Activated CD8-positive, alpha-beta memory T cell treated with anti-CD3 and anti-CD28 coated beads, Interleukin-2, amount 50 U/mL, for 1 hour (primary cell): ENCODE data around the gene CCDC27.

Experiments
- DNase-seq: peaks from one replicate; pipeline ENCODE4 v3.0.0-alpha.2; 2020; ENCODE audit errors: extremely low read depth

Gene CCDC27

DNA sequence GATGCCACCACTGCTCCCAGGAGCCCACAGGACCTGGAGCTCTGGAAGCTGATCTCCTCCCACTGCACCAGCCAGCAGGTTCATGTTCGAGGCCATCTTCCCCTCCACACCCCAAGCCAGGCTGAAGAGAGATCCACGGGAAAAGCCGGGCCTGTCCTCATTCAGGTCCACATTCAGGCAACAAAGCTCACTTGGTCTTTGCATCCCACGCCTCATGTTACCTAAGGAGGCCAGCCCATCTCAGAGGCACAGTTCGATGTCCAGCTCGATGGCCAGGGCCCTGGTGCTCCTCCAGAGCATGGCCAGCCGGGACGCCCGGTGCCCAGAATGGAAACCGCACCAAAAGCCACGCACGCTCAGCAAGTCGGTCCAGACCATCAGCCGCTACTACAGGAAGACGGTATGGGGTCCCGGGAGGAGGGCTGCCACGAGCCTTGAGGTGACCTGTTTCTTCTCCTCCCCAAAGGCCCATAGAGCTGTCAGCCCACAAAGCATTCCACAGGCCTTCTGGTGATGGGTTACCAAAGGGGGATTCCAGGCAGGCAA is at the start of gene CCDC27:
CCDC27 (plus strand) TSS at position 51 of the 546 bp plus-strand sequence; CDS start at position 83, 32 bp downstream.
- no peak for DNase-seq

DNA sequence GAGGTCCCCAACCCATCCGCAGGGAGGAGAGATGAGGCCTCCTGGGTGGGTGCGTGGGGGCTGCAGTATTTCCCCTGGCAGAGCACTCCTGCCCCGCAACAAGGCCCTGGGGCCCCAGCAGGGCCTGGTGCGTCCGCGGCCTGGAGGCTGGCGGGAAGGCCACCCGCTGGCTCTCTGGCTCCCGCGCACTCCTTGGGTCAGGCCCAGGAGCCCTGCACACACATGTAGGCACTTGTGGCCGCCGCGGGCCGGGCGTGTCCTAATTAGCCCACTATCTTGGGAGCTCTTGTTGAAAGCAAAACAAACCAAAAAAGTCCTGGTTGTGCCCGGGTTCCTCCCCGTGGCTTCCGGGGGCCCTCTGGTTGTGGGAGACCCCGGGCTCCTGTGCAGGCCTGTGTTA is 49.7 kb upstream of the CCDC27 start:
- no peak for DNase-seq

DNA sequence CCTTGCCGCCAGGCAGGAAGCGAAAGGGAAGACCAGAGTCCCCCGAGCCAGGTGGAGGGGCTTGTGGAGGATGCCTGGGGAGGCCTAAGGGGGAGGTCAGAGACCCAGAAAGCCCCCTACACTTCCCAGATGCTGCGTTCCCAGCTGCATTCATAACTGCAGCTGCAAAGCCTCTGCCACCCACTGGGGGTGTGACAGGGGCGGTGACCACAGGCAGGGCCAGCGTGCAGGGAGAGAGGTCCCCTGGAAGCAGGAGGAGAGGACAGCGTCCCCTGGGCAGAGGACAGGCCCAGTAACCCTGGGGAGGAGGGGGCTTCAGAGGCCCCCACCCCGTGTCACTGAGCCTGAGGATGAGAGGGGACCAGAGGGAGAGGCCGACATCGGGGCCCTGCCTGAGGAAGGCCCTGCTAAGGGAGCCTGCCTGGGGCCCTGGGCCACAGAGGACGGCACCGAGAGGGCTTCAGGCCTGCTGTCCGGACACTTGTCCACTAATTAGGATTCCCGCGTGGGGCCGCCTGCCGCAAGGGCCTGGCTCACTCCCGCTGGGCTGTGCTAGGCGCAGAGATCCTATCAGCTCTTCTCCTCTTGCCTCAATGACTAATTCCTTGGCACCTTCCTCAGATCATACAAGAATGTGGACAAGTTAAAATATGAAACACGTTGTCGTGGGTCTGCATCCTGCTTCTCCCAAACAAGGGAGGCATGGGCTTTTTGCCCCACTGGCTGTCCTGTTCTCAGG is 49.1 kb upstream of the CCDC27 start:
- no peak for DNase-seq

DNA sequence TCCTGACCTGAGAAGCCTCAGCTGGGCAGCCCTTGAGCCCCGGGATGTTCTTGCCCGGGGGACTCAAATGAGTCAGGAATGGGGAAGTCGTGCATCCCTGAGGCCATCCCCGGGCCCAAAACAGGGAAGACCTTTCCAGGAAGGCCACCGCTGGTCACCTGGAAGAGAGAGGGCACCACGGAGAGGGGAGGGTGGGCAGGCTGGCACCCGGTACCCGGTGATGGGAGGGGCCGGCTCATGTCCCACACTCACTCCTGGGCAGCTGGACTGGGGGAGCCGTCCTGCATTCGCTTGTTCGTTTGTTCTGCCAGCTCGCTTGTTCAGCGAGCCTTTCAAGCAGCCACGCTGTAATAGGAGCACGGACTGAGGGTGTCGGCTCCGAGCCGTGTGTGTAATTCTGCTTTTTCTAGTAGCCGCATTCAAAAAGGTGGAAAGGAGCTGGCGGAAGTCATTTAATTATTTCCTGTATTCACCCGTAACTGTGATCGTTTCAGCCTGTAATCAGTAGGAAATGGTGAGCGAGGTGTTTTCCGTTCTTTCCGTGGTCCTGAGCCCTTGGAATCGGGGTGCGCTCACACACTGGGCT is 48.4 kb upstream of the CCDC27 start:
- DNase-seq, result no peak

DNA sequence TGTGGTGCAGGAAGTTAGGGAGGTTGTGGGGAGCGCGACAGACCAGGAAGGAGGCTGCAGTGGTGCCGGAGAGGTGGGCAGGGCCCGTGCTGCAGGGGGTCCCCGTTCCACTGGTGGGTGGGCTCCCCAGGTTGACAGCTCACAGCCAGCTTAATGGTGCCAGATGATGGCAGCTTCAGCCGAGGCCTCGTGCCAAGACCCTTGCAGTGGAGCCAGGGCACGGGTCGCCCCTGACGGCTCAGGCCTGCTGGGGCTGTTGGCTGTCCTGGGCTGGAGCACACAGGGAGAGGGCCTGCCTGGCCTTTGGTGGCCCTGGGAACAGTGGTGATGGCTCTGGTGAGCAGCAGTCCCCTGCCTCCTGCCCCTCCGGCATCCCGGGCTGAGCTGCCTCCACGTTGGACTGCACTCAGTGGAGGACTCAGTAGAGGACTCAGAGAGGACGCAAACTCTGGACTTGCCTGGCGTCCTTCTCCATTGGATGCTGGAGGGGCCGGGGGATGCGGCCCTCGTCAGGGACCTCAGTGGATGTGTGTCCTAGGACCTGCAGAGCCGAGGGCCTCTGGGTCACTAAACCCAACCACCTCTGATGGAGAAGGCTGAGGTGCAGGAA is 46.8 kb upstream of the CCDC27 start:
- no peak for DNase-seq

DNA sequence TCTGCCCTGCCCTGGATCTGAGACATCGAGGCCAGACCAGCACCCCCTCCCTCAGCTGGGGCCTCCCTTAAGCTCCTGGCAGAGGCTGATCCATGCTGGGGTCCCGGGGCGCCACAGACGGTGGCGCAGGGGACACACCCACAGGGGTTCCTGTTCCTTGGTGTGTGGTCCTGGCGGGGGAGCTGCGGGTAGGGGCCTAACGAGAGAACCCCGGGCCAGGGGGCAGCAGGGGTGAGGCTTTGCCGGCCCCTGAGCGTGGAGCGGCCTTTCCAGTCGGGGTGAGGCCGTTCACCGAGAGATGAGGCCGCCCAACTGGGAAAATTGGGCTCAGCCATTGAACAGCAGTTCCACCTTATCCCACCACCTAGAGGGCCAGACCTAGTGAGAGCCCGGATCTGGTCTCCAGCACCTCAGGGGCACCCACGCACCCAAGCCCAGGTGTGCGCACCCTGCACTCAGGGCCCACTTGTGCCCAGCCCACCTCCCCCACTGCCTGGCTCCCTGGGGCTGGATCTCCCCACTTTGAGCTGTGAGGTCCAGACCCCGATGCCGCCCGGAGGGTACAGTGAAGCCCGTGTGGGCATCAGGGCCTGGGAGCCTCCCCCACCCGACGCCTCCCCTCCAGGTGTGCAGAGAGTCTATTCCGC is 45.5 kb upstream of the CCDC27 start:
- no peak for DNase-seq

DNA sequence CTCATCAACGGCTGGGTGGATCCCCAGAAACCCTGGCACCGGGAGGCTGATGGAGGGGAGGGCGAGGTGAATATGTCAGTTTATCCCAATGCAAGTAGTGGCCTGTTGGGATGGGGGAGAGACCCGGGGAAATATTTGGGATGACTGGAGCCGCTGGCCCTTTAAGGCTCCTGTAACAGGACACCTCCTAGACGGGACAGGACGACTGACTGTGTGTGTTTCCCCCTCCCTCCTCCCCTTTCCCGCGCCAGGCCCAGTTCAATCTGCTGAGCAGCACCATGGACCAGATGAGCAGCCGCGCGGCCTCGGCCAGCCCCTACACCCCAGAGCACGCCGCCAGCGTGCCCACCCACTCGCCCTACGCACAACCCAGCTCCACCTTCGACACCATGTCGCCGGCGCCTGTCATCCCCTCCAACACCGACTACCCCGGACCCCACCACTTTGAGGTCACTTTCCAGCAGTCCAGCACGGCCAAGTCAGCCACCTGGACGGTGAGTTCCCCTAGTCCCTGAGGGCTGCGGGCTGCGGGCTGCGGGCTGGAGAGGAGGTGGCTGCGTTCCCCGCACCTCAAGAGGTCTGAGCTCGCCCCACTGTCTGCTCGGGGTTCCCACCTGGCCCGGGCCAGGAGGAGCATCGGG is 44.8 kb upstream of the CCDC27 start:
- DNase-seq, result no peak

DNA sequence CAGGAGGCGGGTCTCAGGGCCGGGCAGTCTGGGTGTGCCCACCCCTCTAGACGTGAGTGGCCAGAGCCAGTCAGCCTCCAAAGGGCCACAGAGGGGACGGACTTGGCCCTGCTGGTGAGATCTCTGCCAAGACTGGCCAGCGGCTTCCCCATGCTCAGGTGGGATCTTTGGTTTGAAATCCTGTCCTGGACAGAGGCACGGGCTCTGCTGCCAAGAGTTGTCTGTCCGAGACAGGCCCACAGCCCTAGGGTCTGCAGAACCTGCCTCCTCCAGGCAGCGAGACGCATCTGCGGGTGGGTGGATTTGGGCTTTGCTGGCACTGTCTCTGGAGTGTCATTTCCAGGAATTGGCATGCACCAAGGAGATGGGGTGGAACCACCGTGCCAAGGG is 44.3 kb upstream of the CCDC27 start:
- DNase-seq, result no peak

DNA sequence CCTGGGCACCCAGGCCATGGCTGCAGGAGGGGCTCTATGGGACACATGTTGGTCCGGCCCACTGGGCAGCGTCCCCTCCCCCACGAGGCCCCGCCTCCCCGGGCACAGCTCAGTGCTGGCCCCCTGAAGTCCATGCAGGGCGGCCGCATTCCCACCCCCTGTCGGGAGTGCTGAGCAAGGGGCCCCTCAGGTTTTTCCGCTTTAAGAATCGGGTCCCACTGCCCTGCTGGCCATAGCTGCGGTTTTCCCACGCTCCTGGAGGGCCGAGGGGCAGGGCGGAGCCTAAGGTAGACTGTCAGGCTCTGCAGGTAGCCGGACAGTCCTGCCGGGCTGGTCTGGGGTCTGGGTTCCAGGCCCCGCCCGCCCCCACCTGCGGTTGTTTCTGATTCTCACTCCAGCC is 43.5 kb upstream of the CCDC27 start:
- no peak for DNase-seq

DNA sequence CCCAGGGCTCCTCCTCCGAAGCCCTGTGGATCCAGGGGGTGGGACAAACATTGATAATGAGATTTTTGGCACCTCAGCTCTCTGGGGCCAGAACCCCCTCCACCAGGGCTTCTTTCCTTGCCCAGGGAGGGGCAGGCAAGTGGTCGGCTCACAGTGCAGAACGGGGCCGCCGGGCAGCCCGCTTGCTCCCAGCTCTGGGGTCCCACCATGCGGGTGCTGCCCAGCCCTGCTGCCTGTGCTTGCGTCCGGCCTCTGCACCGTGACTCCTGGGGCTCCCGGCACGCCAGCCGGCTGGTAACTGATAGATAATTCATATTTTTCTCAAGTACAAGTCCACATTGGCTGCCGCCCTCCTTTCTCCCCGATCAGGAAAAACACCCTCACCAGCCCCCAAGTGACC is 42.0 kb upstream of the CCDC27 start:
- no peak for DNase-seq

DNA sequence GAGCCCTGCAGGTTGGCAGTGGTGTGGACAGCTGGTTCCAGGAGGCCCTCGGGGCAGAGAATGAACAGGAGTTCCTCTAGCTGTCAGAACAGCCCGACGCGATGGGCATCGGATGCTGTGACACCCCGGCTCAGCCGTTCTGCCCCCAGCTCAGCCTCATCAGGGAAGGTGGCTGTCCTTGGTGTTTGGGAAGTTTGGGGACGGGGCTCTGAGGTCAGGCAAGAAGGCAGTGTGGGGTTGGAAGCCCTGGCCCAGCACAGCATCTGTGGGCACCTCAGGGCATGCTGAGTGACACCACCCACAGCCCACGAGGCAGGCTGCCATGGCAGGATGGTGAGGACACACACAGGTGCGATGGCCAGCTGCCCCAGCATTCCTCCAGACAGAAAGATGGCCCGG is 40.9 kb upstream of the CCDC27 start:
- no peak for DNase-seq

DNA sequence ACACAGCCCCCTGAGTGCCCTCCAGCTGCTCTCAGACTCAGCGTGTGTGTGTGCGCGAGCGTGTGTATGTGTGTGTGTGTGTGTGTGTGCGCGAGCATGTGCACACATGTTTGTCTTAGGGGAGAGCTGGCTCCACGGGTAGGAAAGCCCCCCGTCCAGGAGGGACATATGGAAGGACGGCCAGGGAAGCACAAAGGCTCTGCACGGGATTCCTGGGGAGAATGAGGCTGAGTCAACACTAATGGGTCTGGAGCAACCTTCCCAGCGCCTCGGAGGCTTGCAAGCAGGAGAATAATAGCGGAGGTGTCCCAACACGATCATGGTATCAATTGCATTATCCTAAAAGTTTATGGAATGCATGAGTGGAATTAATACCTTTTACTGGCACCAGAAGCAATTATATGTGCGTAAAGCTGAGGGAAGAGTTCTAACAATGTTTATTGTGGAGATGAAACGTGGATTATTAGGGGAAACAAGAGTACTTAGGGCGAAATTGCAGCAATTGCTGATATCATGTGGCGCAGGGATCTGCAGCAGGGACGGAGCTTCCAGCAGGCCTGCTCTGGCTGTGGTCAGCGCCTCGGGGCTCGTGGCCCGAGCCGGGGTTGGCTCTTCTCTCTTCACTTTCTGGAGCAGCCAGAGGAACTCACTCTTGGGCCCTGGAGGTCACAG is 40.3 kb upstream of the CCDC27 start:
- no peak for DNase-seq

DNA sequence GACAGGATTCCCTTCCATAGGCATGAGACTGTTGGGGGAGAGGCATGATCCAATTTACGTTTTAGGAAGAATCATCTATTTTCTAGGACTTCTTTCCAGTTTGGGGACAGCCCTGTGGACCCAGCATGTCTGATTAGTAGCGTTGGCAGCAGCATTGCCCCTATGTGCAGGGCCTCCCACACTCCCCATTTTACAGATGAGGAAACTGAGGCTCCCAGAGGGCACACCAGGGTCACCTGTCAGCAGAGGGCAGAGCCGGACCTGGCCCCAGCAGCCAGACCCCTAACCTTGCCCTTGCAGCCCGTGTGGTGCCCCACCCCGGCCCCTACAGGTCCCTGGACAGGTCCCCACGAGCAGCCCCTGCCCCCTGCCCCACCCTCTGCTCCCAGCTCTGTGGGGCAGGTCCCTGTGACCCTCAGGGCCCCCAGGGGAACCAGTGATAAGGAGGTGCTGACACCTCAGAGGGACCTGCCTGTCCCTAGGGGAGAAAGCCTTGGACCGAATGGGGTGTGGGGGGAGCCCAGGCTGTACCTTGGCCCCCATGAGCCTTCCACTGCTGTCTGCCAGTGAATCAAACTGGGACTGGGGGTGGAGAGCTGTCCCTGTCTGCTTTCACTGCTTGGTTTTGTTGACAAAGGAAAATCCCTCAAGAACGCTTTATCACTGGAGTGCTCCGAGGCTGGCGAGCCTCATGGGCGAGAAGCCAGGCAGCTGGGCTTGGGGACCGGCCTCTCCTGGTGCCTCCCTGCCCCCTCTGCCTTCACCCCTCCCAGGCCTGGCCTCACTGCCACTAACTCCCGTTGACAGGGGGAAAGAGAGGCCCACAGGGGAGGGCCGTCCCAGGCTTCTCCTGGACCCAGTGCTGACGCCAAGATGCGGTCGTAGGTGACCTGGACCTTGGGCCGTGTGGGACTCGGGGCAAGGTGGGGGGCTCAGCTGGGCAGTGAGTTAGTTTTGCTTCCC is 39.4 kb upstream of the CCDC27 start:
- no peak for DNase-seq

DNA sequence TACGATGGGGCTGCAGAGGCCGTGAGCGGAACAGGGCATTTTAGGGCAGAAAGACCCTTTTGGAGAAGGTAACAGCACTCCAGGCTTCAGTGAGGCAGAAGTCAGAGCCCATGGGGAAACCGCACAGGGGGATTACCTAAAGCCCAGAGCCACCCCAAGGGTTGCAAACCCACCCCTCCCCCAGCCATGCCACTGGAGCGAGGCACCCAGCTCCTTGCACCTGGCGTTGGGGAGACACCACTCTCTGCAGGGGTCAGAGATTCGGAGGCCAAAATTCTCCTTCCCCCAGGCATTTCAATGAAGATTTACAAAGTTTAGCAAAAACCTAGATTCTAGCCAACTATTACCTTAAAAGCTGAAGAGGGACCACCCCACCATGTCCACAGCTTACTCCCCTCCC is 38.4 kb upstream of the CCDC27 start:
- DNase-seq, result no peak

DNA sequence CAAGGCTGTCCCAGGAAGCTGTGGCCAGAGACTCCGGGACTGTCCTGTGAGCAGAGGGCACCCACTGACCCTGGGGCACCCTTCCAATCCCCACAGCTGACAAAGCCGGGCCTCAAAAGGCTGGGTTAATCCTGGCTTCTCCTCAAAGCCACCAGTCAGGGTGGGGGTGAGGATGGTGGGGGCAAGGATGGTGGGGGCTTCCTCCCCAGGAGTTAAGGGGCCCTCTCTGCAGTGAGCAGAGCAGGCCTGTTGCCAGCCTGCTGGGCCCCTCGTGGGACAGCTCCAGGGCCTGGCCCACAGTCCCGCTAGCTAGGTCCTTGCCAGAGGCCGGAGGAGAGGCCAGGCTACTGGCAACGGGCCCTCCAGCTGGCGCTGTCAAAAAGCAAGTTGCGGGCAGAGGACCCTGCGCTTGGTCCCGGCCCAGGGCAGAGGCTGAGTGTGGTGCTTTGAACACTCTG is 37.9 kb upstream of the CCDC27 start:
- no peak for DNase-seq

DNA sequence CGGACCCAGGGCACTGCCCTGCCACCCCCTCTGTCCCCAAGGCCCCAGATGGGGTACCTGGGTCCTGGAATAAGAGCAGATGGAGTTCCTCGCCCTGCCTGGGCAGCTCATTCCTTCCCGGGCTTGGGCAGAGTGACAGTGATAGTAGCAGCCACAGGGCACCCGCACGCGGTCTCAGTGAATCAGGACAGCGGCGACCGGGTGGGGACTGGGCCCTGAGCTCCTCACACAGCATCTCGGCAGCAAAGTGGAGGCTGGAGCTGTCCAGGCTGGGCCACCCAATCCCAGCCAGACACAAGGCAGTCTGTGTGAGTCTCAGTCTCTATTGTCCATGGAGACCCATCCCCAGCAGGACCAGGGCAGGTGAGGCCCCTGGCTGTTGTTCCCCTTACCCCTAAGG is 37.4 kb upstream of the CCDC27 start:
- no peak for DNase-seq

DNA sequence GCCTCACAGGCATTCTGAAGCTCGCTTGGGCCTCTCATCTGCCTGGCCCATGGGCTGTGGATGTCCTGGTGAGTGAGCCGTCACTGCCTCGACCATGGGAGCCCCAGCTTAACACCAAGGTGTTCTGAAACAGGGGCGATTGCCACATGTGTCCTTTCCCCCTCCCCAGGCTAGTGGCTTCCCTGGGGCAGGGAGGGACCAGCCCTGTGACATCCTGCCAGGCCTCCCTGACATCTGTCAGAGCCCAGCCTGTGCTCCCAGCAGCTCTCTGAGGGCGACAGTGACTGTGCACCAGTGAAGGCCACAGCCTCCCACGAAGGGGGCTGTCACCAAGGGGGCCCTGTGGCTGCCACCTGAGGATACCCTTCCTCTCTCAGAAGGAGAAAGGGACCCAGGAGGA is 35.9 kb upstream of the CCDC27 start:
- no peak for DNase-seq

DNA sequence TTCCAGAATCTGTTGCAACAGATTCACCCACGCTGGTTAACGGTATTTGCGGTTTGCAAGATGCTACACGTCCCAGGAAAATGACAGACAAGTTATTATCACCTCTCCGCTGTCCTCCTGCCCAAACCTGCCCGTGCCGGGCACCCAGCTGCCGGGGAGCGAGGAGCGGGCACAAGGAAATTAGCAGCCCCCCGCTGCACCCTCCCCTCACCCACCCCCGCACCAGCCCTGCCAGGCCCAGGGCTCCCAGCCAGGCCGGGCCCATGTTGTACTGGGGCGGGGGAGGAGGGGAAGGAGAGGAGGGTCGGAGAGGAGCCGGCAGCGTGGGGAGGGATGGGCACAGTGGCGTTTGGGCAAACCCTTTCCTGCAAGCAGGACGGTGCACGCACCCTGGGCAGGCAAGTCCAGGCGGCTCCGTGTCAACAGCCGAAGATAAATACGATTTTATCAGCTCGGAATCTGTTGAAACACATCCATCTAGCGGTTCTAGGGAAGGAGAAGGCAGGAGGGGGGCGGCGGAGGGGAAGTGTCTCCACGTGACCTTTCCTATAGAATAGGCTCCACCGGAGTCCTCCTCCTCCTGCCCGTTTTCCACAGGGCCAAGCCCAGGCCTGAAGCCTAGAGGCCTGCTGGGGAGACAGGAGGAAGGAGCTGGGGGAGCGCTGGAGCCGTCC is 35.1 kb upstream of the CCDC27 start:
- no peak for DNase-seq

DNA sequence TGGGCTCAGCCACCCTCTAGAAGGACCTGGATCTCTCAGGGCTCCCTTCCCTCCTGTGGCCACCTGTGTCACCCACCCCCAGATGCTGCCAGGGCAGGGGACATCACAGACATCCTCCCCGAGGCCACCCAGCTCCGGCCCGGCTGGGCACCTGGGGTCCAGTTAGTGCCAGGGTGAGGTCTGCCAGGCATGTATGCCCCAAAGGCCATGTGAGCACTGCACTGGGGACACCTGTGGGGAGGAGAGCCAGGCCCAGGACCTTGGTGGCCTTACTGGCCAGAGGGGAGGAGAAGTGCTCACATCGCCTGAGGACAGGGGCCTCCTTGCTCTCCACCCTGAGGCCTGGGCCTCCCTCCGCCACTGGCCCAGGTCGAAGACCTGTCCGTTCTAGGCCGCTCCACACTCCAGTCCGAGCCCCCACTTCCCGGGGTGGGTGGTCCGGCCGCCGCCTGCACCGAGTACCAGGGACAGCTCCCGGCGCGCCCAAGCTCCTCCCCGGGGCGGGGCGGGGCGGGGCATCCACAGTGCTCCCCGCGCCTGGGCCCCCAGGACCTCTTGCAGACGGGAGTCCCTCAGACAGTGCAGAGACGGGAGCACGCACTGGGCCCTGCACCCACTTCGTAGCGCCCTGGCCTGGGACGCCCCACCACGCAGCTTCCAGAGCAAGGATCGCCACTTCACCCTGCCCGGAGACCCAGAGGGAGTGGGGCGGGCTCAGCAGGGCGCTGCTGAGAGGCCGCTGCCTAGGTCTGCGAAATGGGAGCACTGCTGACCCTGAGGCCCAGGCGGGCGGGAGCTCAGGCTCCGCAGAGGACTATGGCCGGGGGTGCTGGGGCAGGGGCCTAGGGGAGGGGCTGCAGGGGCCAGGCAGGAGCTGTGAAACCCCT is 34.3 kb upstream of the CCDC27 start:
- DNase-seq, result no peak
